SU-DHL-6 (cell line): Measurements from ENCODE around the gene PIGK.

Experiments used
- CTCF ChIP-seq: fragments of 200-600 bp; sonication (generic); IDR thresholded peaks from one replicate; pipeline ENCODE4 v1.5.1; 2017; ENCODE audit warnings: antibody characterized with exemption, mild to moderate bottlenecking, low read length, moderate library complexity; ENCODE audit not compliant: insufficient read depth, poor library complexity, severe bottlenecking
- EZH2phosphoT487 ChIP-seq: fragments of 200-600 bp; sonication (generic), shearing (Covaris generic); conservative IDR thresholded peaks from 2 replicates; pipeline ENCODE4 v1.6.1; 2018; ENCODE audit warnings: mild to moderate bottlenecking, antibody characterized with exemption, low read length, moderate library complexity, mixed read lengths

GRCh38 chr1:77253211-77253610 lies 34.0 kb upstream of the PIGK start:
- TF ChIP-seq CTCF (no peak), EZH2phosphoT487 (no peak)
